Nephron (organoid): Measurements from ENCODE around the gene IGF2R.
"Not testable (repeated sequence)": the region's sequence is repeated elsewhere in the genome, so short reads cannot be mapped to it uniquely, and the experiment has no call there.

Source experiments
- H3K27ac Mint-ChIP-seq, 3 experiments: 2 replicates each; pipeline ENCODE4 v1.8.0; 2020; ENCODE audit warnings: mixed read lengths in 3 of 3, mild to moderate bottlenecking in 2 of 3, moderate library complexity in 1 of 3
- H3K27me3 Mint-ChIP-seq: 2 replicates; pipeline ENCODE4 v1.8.0; 2021; ENCODE audit warnings: low read depth, mild to moderate bottlenecking, moderate library complexity, mixed read lengths
- H3K36me3 Mint-ChIP-seq: 2 replicates; pipeline ENCODE4 v1.8.0; 2020; ENCODE audit warnings: low read depth, mixed read lengths
- H3K4me1 Mint-ChIP-seq: 2 replicates; pipeline ENCODE4 v1.8.0; 2020; ENCODE audit warnings: mixed read lengths
- H3K4me3 Mint-ChIP-seq, 3 experiments: 2 replicates each; pipeline ENCODE4 v1.8.0; 2020; ENCODE audit warnings: mild to moderate bottlenecking in 3 of 3, mixed read lengths in 3 of 3, moderate library complexity in 2 of 3
- H3K9me3 Mint-ChIP-seq: 2 replicates; pipeline ENCODE4 v1.8.0; 2020; ENCODE audit warnings: mixed read lengths
- TF ChIP-seq, protein P1 (sequence below), 3 experiments: fragments of 200-600 bp; sonication (generic); IDR thresholded peaks; one replicate each; pipeline ENCODE4 v1.5.0; 2021; ENCODE audit warnings: antibody characterized with exemption in 3 of 3; ENCODE audit not compliant: unreplicated experiment in 3 of 3

IGF2R gene

DNA sequence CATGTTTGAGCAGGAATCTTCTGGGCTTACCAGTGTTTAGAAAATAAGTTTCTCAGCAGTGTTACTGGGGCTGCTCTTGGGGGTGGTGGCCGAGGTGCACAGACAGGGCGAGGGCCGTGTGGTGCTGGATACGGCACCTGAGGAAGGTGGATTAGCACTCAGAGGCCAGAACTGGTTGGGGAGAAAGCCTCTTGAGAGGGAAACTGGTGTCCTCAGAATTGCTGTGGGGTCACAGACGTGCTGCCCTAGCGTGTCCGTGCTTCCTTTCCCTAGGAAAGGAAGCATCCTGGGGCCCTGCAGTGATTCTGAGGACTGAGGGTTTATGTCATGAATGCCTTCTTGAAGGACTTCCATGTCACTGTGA lies 120.6 kb downstream of the IGF2R start:
- no peak overlapping the region for H3K27ac Mint-ChIP-seq
- TF ChIP-seq, protein P1, sequence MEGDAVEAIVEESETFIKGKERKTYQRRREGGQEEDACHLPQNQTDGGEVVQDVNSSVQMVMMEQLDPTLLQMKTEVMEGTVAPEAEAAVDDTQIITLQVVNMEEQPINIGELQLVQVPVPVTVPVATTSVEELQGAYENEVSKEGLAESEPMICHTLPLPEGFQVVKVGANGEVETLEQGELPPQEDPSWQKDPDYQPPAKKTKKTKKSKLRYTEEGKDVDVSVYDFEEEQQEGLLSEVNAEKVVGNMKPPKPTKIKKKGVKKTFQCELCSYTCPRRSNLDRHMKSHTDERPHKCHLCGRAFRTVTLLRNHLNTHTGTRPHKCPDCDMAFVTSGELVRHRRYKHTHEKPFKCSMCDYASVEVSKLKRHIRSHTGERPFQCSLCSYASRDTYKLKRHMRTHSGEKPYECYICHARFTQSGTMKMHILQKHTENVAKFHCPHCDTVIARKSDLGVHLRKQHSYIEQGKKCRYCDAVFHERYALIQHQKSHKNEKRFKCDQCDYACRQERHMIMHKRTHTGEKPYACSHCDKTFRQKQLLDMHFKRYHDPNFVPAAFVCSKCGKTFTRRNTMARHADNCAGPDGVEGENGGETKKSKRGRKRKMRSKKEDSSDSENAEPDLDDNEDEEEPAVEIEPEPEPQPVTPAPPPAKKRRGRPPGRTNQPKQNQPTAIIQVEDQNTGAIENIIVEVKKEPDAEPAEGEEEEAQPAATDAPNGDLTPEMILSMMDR (IDR thresholded peaks at IDR 0.05; ENCODE audit: unreplicated experiment in 3 of 3), result no peak
- no peak overlapping the region for H3K4me3 Mint-ChIP-seq
- H3K27me3 Mint-ChIP-seq, result no peaks in the 10 kb centered on the region
- H3K4me1 Mint-ChIP-seq, result peaks cover 9% of the 10 kb centered on the region
- no peaks in the 10 kb centered on the region for H3K9me3 Mint-ChIP-seq
- H3K36me3 Mint-ChIP-seq, result peaks cover 64% of the 10 kb centered on the region

- not testable (repeated sequence) for H3K27ac Mint-ChIP-seq, H3K9me3 Mint-ChIP-seq, H3K27me3 Mint-ChIP-seq, H3K4me3 Mint-ChIP-seq, H3K4me1 Mint-ChIP-seq
- peaks cover 64% of the 10 kb centered on the region for H3K36me3 Mint-ChIP-seq
Observed at GRCh38 chr6:160090442-160091239, 121.8 kb downstream of the IGF2R start.

- not testable (repeated sequence) for H3K27me3 Mint-ChIP-seq, H3K4me3 Mint-ChIP-seq, H3K9me3 Mint-ChIP-seq, H3K4me1 Mint-ChIP-seq, H3K27ac Mint-ChIP-seq
- H3K36me3 Mint-ChIP-seq, result peaks cover 72% of the 10 kb centered on the region
Observed at GRCh38 chr6:160092176-160092575, 123.3 kb downstream of the IGF2R start.

GRCh38 chr6:160092602-160093001 lies 123.7 kb downstream of the IGF2R start:
- H3K4me1 Mint-ChIP-seq, result peaks cover 9% of the 10 kb centered on the region
- H3K4me3 Mint-ChIP-seq, result no peak overlapping the region
- H3K27me3 Mint-ChIP-seq, result no peaks in the 10 kb centered on the region
- peaks cover 76% of the 10 kb centered on the region for H3K36me3 Mint-ChIP-seq
- TF ChIP-seq, protein P1 (IDR thresholded peaks at IDR 0.05; ENCODE audit: unreplicated experiment in 3 of 3), result no peak
- H3K27ac Mint-ChIP-seq, result no peak overlapping the region
- H3K9me3 Mint-ChIP-seq, result no peaks in the 10 kb centered on the region

GRCh38 chr6:160093061-160093460 lies 124.2 kb downstream of the IGF2R start:
- Mint-ChIP-seq H3K4me1 (peaks cover 6% of the 10 kb centered on the region), H3K4me3 (no peak overlapping the region), H3K9me3 (no peaks in the 10 kb centered on the region), H3K36me3 (peaks cover 77% of the 10 kb centered on the region), H3K27me3 (no peaks in the 10 kb centered on the region), H3K27ac (no peak overlapping the region)
- TF ChIP-seq, protein P1 (IDR thresholded peaks at IDR 0.05; ENCODE audit: unreplicated experiment in 3 of 3), result no peak

GRCh38 chr6:160093946-160094345 lies 125.1 kb downstream of the IGF2R start:
- H3K27ac Mint-ChIP-seq, result no peak overlapping the region
- TF ChIP-seq, protein P1 (IDR thresholded peaks at IDR 0.05; ENCODE audit: unreplicated experiment in 3 of 3), result no peak
- H3K27me3 Mint-ChIP-seq, result no peaks in the 10 kb centered on the region
- peaks cover 77% of the 10 kb centered on the region for H3K36me3 Mint-ChIP-seq
- no peak overlapping the region for H3K4me3 Mint-ChIP-seq
- no peaks in the 10 kb centered on the region for H3K9me3 Mint-ChIP-seq
- peaks cover under 1% of the 10 kb centered on the region for H3K4me1 Mint-ChIP-seq

DNA sequence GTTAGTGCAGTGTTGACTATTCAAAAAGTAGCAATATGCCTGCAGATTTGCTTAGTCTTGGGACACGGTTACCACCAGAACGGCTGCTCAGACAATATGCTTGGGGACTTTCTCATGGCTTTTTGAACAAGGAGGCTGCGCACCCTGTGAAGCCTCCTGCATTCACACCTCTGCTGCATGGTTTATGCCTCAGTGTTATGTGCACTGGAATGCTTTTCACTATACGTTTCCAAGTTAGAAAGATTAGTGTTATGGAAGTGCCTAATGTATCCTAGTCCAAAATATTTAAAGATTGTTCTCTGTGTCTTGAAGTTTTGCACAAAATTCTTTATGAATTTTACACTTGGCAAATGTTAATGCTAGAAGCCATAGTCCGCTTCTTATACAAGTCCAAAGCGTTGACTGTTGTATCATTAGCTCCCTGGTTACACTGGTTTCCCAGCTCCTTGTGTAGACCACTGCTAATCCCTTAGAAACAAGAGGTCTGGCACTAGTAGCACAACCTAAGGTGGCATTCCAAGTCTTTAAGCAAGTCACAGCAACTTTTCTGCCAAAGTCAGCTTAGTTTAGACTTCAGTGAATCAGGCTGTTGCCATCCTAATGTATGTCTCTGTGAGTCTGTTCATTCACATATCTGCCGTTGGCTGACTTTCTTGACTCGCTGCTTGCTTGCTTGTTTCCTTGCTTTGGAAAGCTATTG lies 126.4 kb downstream of the IGF2R start:
- TF ChIP-seq, protein P1 (IDR thresholded peaks at IDR 0.05; ENCODE audit: unreplicated experiment in 3 of 3), result no peak
- H3K27me3 Mint-ChIP-seq, result no peaks in the 10 kb centered on the region
- H3K4me1 Mint-ChIP-seq, result peaks cover 5% of the 10 kb centered on the region
- no peaks in the 10 kb centered on the region for H3K9me3 Mint-ChIP-seq
- H3K4me3 Mint-ChIP-seq, result no peak overlapping the region
- peaks cover 67% of the 10 kb centered on the region for H3K36me3 Mint-ChIP-seq
- no peak overlapping the region for H3K27ac Mint-ChIP-seq
